Measurements from ENCODE around the gene SH2B2. TPM values are rescaled to one million over a fixed set of nuclear protein-coding genes. Genes with fewer than 3 reads are reported as not detected.

SH2B2 gene
- polyA plus RNA-seq, 1 donor from 2014 or later, result 64.5 TPM

DNA sequence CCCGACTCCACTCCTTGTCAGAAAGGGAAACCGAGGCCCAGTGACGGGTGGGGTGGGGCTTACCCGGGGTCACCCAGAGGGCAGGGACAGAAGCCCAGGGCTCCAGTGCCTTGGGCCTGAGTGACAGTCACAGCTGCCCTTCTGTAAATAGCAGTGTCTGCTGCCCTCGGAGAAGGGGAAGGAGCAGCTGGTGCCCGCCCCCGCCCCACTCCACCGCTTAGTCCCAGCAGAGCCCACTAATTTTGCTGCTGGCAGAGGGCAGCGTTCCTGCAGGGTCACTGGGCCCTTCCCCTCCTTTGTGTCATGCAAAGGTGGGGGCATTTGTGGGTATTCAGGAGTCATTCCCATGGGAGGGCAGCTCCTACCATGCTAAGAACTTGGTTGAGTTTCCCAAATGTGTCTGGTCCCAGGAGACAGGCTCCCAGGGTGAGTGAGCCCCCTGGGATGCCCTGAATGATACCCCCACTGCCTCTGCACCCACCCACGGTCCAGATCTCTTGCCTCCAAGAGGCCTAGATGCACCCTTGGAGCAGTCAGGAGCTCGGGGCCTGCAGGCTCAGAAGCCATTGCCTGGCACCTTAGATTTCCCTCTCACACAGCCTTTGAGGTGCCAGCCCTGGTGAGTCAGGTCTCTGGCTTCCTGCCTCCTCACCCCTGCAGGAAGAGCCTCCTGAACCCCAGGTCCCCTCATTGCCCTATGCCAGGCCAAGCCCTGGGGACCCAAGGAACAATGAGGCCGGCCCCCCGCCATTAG lies 17.2 kb downstream of the SH2B2 start:
- Mint-ChIP-seq H3K36me3 (peaks cover 3% of the 10 kb centered on the region), H3K27ac (peak overlapping the region; percentile 59 to 95 (median 76)), H3K4me1 (peaks cover 24 to 39% (median 32%) of the 10 kb centered on the region in 3 donors), H3K27me3 (no peaks in the 10 kb centered on the region), H3K9me3 (no peaks in the 10 kb centered on the region), H3K4me3 (peak overlapping the region; percentile 8 to 82 (median 70))

DNA sequence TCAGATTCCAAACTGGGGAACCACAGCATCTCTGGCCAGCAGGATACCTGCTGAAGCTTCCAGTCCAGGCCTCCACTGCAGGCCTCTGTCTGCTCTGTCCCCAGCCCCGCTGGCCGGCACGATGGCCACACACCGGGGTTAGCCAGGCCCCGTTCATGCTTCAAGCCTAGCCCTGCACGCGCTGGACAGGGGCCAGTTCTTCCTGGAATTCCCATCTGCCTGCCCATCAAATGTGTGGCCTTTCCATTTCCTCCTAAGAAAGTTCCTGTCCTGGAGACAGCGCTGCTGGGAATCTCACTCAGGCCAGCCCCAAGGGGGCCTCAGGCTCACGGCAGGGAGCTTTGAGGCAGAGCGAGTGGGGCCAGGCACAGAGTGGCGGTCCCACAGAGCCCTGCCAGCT lies 18.0 kb downstream of the SH2B2 start:
- no peaks in the 10 kb centered on the region for H3K9me3 Mint-ChIP-seq

DNA sequence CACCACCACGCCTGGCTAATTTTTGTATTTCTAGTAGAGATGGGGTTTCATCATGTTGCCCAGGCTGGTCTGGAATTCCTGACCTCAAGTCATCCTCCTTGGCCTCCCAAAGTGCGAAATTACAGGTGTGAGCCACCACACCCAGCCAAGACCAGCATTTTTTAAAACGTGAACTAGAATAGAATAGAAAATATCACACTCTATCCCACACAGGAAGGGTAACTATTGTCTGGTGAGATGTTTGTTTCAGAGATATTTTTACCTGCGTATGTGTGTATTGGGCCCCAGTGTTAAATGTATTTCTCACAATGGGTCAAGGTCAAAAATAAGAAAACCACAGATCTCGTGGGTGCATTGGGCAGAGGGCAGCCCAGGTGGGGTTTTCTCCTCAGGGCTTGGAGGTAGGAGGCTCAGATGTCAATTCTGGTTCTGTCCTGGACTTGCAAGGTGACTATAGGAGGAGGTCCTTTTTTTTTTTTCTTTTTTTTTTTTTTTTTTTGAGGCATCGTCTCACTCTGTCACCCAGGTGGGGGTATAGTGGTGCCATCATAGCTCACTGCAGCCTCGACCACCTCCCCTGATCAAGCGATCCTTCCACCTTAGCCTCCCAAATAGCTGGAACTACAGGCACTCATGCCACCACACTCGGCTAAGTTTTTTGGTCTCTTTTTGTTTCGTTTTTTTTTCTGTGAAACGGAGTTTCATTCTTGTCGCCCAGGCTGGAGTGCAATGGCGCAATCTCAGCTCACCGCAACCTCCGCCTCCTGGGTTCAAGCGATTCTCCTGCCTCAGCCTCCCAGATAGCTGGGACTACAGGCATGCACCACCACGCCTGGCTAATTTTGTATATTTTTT lies 19.0 kb downstream of the SH2B2 start:
- Mint-ChIP-seq H3K36me3 (peaks cover 1% of the 10 kb centered on the region), H3K4me1 (peaks cover 25 to 38% (median 34%) of the 10 kb centered on the region in 3 donors), H3K4me3 (peak overlapping the region; percentile 77 to 94 (median 83)), H3K27me3 (no peaks in the 10 kb centered on the region), H3K27ac (peak overlapping the region; percentile 95 to 99 (median 98)), H3K9me3 (no peaks in the 10 kb centered on the region)

More for the DNA sequence above, 18.0 kb downstream of the SH2B2 start:
- peak overlapping the region in 3 of 4 donors; percentile 22 to 72 (median 41) for H3K4me3 Mint-ChIP-seq
- H3K36me3 Mint-ChIP-seq, result peaks cover 3% of the 10 kb centered on the region
- H3K27ac Mint-ChIP-seq, result peak overlapping the region in 2 of 3 donors; percentile 59 to 95
- H3K27me3 Mint-ChIP-seq, result no peaks in the 10 kb centered on the region
- H3K4me1 Mint-ChIP-seq, result peaks cover 24 to 36% (median 32%) of the 10 kb centered on the region in 3 donors

DNA sequence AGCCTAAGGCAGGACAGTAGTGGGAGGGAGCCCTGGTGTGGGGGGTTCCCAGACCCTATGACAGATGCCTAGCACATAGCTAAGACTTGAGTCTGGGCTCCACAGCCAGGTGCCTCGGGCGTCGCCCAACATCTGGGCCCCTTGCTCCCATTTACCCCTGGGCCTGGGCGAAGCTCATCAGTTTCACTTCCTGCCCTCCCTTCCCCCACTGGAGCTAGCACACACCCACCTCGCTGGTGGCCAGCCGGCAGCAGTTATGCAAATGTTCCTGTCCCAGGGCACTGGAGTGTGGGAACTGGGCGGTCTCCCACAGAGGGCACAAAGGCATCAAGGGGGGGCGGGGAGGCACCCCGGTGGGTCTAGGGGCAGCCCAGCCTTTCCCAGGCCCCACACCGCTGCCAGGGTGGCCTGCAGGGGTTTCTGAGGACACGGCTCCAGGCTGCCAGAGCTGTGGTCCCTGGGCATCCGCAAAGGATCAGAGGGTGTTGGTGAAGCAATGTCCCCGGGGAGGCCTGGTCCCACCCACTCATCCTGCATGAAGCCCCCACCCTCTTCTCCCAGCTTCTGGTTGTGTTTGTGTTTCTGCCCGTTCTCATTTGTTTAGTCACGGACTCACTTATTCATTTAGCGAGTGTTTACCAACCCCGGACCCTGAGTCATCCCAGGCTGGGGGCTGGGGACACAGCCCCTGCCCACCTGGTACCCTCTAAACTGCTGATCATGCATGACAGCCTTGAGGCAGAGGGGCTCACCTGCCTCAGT lies 20.4 kb downstream of the SH2B2 start:
- Mint-ChIP-seq H3K36me3 (peaks cover 1% of the 10 kb centered on the region), H3K9me3 (no peaks in the 10 kb centered on the region), H3K4me1 (peaks cover 27 to 44% (median 36%) of the 10 kb centered on the region in 3 donors), H3K27ac (peak overlapping the region; percentile 95 to 99 (median 98)), H3K4me3 (peak overlapping the region; percentile 77 to 94 (median 83)), H3K27me3 (no peaks in the 10 kb centered on the region)

DNA sequence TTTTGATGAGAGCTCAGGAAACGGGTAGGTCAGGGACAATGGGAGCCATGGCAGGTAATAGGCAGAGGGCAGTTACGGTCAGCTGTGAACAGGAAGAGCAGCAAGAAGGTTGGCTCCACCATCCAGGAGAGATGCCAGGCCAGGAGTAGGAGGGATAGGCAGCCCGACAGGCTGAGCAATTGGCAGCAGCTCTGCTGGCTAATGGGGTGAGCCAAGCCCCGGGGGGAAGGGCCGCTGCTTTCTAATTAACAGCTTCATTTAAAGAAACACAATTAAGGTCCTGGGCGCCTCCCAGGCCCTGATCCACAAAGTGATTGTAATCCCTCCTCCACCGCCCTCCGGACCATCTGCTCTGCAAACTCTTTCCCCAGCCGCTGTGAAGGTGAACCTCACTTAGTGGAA lies 23.7 kb downstream of the SH2B2 start:
- peaks cover 19 to 35% (median 32%) of the 10 kb centered on the region in 3 donors for H3K4me1 Mint-ChIP-seq

DNA sequence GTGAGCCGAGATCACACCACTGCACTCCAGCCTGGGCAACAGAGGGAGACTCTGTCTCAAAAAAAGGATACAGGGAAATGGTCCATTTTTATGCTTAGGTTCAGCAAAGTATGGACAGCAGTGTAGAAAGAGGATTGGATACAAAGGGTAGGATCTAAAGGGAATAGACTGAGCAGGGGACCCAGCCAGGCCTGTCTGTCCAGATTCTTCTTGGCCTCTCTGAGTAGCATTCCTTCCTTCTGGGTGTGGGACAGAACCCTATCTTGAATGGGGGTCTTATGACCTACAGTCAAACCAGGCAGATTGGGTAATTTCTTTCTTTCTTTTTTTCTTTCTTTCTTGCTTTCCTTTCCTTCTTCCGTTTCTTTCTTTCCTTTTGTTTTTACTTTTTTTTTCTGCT lies 25.6 kb downstream of the SH2B2 start:
- Mint-ChIP-seq H3K9me3 (no peaks in the 10 kb centered on the region), H3K4me3 (peak overlapping the region in 2 of 4 donors; percentile 51 to 88), H3K27me3 (no peaks in the 10 kb centered on the region), H3K36me3 (peaks cover 8% of the 10 kb centered on the region), H3K27ac (peak overlapping the region; percentile 58 to 78 (median 62)), H3K4me1 (peaks cover 3 to 27% (median 21%) of the 10 kb centered on the region in 3 donors)

More for the DNA sequence above, 23.7 kb downstream of the SH2B2 start:
- no peaks in the 10 kb centered on the region for H3K9me3 Mint-ChIP-seq
- peak overlapping the region in 1 of 4 donors; percentile 75 for H3K4me3 Mint-ChIP-seq
- no peak overlapping the region for H3K27ac Mint-ChIP-seq
- no peaks in the 10 kb centered on the region for H3K27me3 Mint-ChIP-seq
- peaks cover 5% of the 10 kb centered on the region for H3K36me3 Mint-ChIP-seq

DNA sequence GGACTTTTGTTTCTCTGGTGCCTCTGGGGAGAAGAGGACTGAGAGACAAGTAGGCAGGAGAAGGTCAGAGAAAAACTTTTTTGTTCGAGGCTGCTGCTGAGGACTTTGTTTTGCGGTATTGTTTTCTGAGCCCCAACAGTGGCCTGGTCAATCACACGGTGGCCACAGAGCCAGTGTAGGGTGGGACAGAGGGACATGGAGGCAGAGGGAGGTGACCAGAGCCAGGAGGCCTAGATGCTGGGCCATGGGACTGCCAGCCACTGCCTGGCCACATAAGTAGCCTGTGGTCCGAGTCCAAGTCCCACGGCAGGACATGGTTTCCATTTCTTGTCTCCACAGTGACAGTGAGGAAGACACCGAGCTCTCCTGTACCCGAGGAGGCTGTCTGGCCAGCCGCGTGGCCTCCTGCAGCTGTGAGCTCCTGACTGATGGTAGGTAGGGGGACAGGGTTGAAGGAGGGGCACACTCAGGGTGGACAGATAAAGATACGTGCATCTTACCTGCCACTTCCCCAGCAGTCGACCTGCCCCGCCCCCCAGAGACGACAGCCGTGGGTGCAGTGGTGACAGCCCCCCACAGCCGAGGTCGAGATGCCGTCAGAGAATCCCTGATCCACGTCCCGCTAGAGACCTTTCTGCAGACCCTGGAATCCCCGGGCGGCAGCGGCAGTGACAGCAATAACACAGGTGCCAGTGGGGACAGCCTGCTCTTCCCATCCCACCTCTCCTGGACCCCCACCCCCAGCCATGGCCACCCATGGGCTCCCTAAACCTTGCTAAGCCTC lies 27.5 kb downstream of the SH2B2 start:
- no peak overlapping the region for H3K27ac Mint-ChIP-seq
- no peaks in the 10 kb centered on the region for H3K27me3 Mint-ChIP-seq
- H3K36me3 Mint-ChIP-seq, result peaks cover 8% of the 10 kb centered on the region
- H3K4me3 Mint-ChIP-seq, result no peak overlapping the region
- H3K9me3 Mint-ChIP-seq, result no peaks in the 10 kb centered on the region
- peaks cover 3 to 19% (median 12%) of the 10 kb centered on the region in 3 donors for H3K4me1 Mint-ChIP-seq

DNA sequence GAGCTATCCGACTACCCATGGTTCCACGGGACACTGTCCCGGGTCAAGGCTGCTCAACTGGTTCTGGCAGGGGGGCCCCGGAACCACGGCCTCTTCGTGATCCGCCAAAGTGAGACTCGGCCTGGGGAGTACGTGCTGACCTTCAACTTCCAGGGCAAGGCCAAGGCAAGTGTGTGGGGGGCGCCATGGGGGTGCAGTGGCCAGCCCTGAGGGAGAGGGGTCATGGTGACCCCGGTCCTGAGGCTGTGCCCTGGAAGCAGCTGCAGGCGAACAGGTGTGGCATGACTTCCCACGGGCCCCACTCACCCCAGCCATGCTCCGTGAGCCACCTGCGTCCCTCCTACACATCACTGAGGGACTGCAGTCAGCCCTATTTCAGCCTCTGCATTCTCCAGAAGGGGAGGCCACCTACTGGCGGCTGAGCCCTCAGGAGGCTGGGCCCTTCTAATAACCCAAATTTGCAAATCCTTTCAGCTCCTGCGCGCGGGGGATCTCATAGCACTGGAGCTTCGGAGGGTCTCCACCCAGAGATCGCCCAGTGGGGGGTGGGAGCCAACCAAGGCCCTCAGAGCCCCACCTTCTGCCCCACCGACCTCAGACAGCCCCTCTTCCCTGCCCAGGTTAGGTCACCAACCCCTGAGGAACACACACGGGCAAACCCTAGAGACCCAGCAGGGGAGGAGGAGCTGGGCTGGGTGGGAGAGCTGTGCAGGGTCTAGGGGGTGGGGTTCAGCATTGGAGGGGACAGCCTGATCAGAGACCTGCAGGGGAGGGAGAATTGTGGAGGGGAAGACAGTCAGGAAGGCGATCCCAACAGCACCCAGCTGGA lies 30.8 kb downstream of the SH2B2 start:
- Mint-ChIP-seq H3K9me3 (no peaks in the 10 kb centered on the region), H3K36me3 (peaks cover 7% of the 10 kb centered on the region), H3K27me3 (no peaks in the 10 kb centered on the region), H3K4me1 (peaks cover 0 to 17% (median 12%) of the 10 kb centered on the region in 3 donors), H3K4me3 (no peak overlapping the region), H3K27ac (peak overlapping the region; percentile 19 to 59 (median 58))

DNA sequence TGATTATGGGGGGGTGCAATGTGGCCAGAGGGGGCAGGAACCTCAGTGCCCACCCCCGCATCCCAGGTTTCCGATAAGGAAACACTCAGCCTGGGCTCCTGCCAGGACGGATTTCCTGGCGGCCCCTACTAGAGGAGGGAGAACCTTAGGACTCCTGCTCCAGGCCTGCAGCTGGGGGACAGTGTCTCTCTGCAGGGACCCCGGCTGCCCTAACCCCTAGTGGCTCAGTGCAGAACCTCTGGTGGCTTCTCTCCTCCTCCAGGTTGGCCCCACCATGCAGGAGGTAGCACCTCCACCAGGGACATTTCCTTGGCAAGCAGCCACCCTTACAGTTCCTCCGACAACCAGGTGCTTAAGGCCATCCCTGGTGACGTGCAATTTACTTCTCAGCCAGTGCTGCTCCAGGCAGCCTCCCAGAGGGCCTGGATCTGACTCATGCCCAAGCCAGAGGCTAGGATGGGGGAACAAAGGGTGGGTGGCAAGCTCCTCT lies 31.9 kb downstream of the SH2B2 start:
- peak overlapping the region in 1 of 4 donors; percentile 22 for H3K4me3 Mint-ChIP-seq
- no peaks in the 10 kb centered on the region for H3K27me3 Mint-ChIP-seq
- H3K27ac Mint-ChIP-seq, result peak overlapping the region in 1 of 3 donors; percentile 53
- peaks cover 6% of the 10 kb centered on the region for H3K36me3 Mint-ChIP-seq
- H3K9me3 Mint-ChIP-seq, result no peaks in the 10 kb centered on the region
- H3K4me1 Mint-ChIP-seq, result peaks cover 0 to 16% (median 12%) of the 10 kb centered on the region in 3 donors

DNA sequence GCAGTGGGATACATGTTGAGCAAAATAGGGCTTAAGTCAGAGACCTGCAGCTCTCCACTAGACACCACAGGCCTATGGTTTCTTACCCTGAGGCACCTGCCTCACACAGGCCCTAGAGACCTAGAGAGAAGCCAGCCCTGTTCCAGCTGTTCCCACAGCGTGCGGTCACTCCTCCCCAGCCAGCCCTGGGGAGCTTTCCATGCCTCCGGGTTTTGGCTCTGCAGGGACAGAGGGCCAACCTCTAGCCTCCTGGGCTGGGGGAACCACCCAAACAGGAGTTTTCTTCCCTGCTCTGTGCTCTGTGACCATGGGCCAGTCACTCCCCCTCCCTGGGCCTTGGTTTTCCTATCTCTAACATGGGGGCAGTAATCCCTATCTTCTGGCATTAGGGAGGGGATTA lies 33.0 kb downstream of the SH2B2 start:
- Mint-ChIP-seq H3K9me3 (no peaks in the 10 kb centered on the region), H3K4me1 (peaks cover 4 to 17% (median 12%) of the 10 kb centered on the region in 3 donors), H3K27me3 (no peaks in the 10 kb centered on the region), H3K36me3 (peaks cover 6% of the 10 kb centered on the region), H3K4me3 (peak overlapping the region in 1 of 4 donors; percentile 1), H3K27ac (peak overlapping the region in 1 of 3 donors; percentile 14)

DNA sequence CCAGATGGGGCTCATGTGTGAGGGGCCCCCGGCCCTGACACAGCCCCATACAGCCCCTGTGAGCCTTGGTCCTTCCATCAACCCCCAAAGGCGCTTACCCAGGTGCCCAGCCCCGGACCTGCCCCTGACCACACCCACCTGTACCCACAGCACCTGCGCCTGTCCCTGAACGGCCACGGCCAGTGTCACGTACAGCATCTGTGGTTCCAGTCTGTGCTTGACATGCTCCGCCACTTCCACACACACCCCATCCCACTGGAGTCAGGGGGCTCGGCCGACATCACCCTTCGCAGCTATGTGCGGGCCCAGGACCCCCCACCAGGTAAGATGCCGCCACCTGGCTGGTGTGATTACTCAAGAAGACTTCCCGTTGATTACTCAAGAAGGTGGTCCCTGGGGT lies 33.5 kb downstream of the SH2B2 start:
- peaks cover 3% of the 10 kb centered on the region for H3K36me3 Mint-ChIP-seq
- peaks cover 4 to 17% (median 12%) of the 10 kb centered on the region in 3 donors for H3K4me1 Mint-ChIP-seq
- no peaks in the 10 kb centered on the region for H3K9me3 Mint-ChIP-seq
- H3K4me3 Mint-ChIP-seq, result peak overlapping the region in 2 of 4 donors; percentile 41 to 57
- peak overlapping the region in 2 of 3 donors; percentile 40 to 67 for H3K27ac Mint-ChIP-seq
- H3K27me3 Mint-ChIP-seq, result no peaks in the 10 kb centered on the region

DNA sequence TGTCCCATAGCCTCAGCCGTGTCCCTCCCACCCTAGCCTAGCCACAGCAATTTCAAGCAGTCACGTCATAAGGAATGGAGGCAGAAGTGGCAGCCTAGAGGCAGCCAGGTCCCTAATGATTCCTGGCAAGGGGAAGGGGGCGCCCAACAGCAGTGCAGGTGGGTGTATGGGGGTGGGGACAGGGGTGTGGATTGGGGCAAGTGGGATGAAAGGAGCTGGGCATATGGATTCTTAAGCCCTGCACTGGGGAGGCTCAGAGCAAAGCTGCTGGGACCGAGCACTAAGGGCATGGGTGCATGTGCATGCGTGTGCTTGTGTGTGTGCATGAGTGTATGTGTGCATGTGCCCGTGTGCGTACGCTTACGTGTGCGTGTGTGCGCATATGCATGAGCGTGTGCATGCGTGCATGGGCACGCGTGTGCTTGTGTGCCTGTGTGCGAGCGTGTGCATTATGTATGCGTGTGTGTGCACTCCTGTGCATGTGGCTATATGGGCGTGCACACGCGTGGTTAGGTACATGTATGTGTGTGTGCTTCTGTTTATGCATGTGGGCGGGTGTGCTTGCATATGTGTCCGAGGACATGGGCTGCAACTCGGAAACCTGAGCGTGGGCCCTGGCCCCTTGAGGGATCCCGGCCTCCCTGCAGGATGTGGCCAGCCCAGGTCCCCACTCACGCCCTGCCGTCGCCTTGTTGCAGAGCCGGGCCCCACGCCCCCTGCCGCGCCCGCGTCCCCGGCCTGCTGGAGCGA lies 34.1 kb downstream of the SH2B2 start:
- H3K27ac Mint-ChIP-seq, result peak overlapping the region in 2 of 3 donors; percentile 40 to 67

More for the DNA sequence above, 34.1 kb downstream of the SH2B2 start:
- H3K4me3 Mint-ChIP-seq, result peak overlapping the region in 1 of 4 donors; percentile 57
- peaks cover 2% of the 10 kb centered on the region for H3K36me3 Mint-ChIP-seq
- no peaks in the 10 kb centered on the region for H3K27me3 Mint-ChIP-seq
- no peaks in the 10 kb centered on the region for H3K9me3 Mint-ChIP-seq
- H3K4me1 Mint-ChIP-seq, result peaks cover 4 to 17% (median 12%) of the 10 kb centered on the region in 3 donors

Measured in IgD-negative memory B cell (primary cell).